ENCODE data around the gene TWIST1.
A peak's percentile ranks its signal among the peaks of the same experiment; 100 is the strongest.

TWIST1 gene

DNA sequence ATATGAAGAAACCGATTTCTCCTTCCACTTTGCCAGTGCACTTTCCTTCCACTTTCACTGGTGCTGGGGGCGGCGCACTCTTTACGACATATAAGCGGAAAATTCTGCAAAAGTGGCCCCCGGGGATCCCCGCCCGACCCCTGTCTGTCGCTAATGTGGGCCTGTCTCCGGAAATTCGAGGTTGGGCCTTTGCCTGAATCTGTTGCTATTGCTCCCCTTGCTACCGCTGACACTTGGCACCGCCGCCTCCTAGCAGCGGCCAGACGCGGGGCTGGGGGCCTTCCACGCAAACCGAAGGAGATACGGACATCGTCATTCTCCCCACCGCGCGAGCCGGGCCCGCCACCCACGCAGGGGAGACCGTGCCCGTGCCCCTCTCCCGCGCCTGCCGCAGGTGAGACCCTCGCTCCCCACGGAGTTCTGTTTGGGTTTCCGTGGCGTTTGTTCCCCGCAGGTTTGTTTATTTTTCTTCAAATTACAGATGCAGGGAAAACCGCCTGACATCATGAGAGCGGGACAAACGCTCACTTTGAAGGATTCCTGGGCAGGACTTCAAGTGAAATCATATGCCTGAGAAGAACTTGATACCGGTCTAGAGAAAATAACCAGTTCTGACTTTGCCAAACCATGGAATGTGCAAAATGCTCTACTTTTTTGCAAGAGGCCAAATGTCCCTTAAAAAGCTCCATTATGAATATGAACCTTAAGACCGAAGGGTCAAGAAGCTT is 5.0 kb downstream of the TWIST1 start:
- Histone ChIP-seq H3K36me3 (ENCODE audit: control insufficient read depth, insufficient read depth, low read length) (no peaks in the 10 kb centered on the region), H3K4me1 (ENCODE audit: control insufficient read depth, insufficient read depth, low read length) (peaks cover 43% of the 10 kb centered on the region), H3K27me3 (ENCODE audit: control insufficient read depth, insufficient read depth, low read length) (peaks cover 98% of the 10 kb centered on the region), H3K4me3 (ENCODE audit: low read depth, low read length) (peak overlapping the region; percentile 51), H3K27ac (ENCODE audit: low read depth, low read length) (no peak overlapping the region), H3K9me3 (ENCODE audit: control insufficient read depth, insufficient read depth, low read depth, low read length) (no peaks in the 10 kb centered on the region), H3K9ac (ENCODE audit: low read length) (no peak overlapping the region)

- peak overlapping the region; percentile 51; the same call in 1 of the 2 replicates for H3K4me3 ChIP-seq (ENCODE audit: low read depth, low read length)
Measured at GRCh38 chr7:19111474-19112273, 5.8 kb downstream of the TWIST1 start.

DNA sequence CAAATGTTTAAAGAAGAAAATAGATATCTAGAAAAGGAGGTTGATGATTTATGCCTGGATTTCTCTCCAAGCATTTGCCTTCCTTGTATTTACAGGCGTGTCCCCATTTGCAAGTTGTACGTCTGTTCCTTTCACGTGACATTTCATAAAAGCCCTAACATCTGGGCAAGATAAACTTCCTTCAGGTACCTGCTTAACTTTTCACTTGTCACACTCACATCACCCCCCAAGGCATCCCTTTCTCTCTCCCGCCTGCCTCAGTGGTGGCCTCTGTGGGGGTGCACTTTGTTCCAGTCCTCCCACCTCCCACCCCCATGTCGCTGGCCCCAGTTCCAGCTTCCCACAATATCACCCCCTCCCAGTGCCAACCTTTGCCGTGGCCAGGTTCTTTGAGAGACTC is 6.7 kb downstream of the TWIST1 start:
- Histone ChIP-seq H3K36me3 (ENCODE audit: control insufficient read depth, insufficient read depth, low read length) (no peaks in the 10 kb centered on the region), H3K27me3 (ENCODE audit: control insufficient read depth, insufficient read depth, low read length) (peaks cover 100% of the 10 kb centered on the region), H3K27ac (ENCODE audit: low read depth, low read length) (no peak overlapping the region), H3K9me3 (ENCODE audit: control insufficient read depth, insufficient read depth, low read depth, low read length) (no peaks in the 10 kb centered on the region), H3K4me1 (ENCODE audit: control insufficient read depth, insufficient read depth, low read length) (peaks cover 59% of the 10 kb centered on the region), H3K4me3 (ENCODE audit: low read depth, low read length) (no peak overlapping the region), H3K9ac (ENCODE audit: low read length) (no peak overlapping the region)

More at GRCh38 chr7:19111474-19112273, 5.8 kb downstream of the TWIST1 start:
- Histone ChIP-seq H3K9ac (ENCODE audit: low read length) (no peak overlapping the region), H3K27ac (ENCODE audit: low read depth, low read length) (no peak overlapping the region), H3K27me3 (ENCODE audit: control insufficient read depth, insufficient read depth, low read length) (peaks cover 100% of the 10 kb centered on the region), H3K36me3 (ENCODE audit: control insufficient read depth, insufficient read depth, low read length) (no peaks in the 10 kb centered on the region), H3K4me1 (ENCODE audit: control insufficient read depth, insufficient read depth, low read length) (peaks cover 50% of the 10 kb centered on the region), H3K9me3 (ENCODE audit: control insufficient read depth, insufficient read depth, low read depth, low read length) (no peaks in the 10 kb centered on the region)

- H3K4me3 ChIP-seq (ENCODE audit: low read depth, low read length): no peak overlapping the region
- H3K9ac ChIP-seq (ENCODE audit: low read length): no peak overlapping the region
- peaks cover 100% of the 10 kb centered on the region for H3K27me3 ChIP-seq (ENCODE audit: control insufficient read depth, insufficient read depth, low read length)
- peaks cover 64% of the 10 kb centered on the region for H3K4me1 ChIP-seq (ENCODE audit: control insufficient read depth, insufficient read depth, low read length)
- no peaks in the 10 kb centered on the region for H3K9me3 ChIP-seq (ENCODE audit: control insufficient read depth, insufficient read depth, low read depth, low read length)
- no peaks in the 10 kb centered on the region for H3K36me3 ChIP-seq (ENCODE audit: control insufficient read depth, insufficient read depth, low read length)
- no peak overlapping the region for H3K27ac ChIP-seq (ENCODE audit: low read depth, low read length)
Measured at GRCh38 chr7:19110026-19110730, 7.3 kb downstream of the TWIST1 start.

GRCh38 chr7:19109000-19109946 is 8.2 kb downstream of the TWIST1 start:
- H3K27ac ChIP-seq (ENCODE audit: low read depth, low read length): no peak overlapping the region
- peaks cover 100% of the 10 kb centered on the region for H3K27me3 ChIP-seq (ENCODE audit: control insufficient read depth, insufficient read depth, low read length)
- H3K9me3 ChIP-seq (ENCODE audit: control insufficient read depth, insufficient read depth, low read depth, low read length): no peaks in the 10 kb centered on the region
- H3K9ac ChIP-seq (ENCODE audit: low read length): no peak overlapping the region
- H3K4me3 ChIP-seq (ENCODE audit: low read depth, low read length): peak overlapping the region; percentile 68
- no peaks in the 10 kb centered on the region for H3K36me3 ChIP-seq (ENCODE audit: control insufficient read depth, insufficient read depth, low read length)
- H3K4me1 ChIP-seq (ENCODE audit: control insufficient read depth, insufficient read depth, low read length): peaks cover 64% of the 10 kb centered on the region

- H3K4me1 ChIP-seq (ENCODE audit: control insufficient read depth, insufficient read depth, low read length): peaks cover 60% of the 10 kb centered on the region
- H3K9ac ChIP-seq (ENCODE audit: low read length): peak overlapping the region; percentile 68
- H3K27me3 ChIP-seq (ENCODE audit: control insufficient read depth, insufficient read depth, low read length): peaks cover 97% of the 10 kb centered on the region
- H3K36me3 ChIP-seq (ENCODE audit: control insufficient read depth, insufficient read depth, low read length): no peaks in the 10 kb centered on the region
- no peaks in the 10 kb centered on the region for H3K9me3 ChIP-seq (ENCODE audit: control insufficient read depth, insufficient read depth, low read depth, low read length)
- no peak overlapping the region; the same call in 1 of the 2 replicates for H3K27ac ChIP-seq (ENCODE audit: low read depth, low read length)
- peak overlapping the region; percentile 68 for H3K4me3 ChIP-seq (ENCODE audit: low read depth, low read length)
Measured at GRCh38 chr7:19107356-19108146, 9.9 kb downstream of the TWIST1 start.

DNA sequence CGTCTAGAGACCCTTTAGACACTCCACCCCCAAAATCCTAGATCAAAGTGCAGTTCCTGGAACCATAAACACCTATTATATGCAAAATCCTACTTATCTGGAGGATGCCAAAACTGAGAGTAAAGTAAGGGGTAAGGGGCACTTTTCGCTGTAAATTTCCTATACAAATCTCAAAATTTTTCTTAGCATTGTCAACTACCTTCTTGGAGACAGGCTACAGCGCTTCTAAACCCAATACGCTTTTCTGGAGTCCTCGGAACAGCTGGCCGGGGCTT is 10.4 kb downstream of the TWIST1 start:
- H3K27me3 ChIP-seq (ENCODE audit: control insufficient read depth, insufficient read depth, low read length): peaks cover 95% of the 10 kb centered on the region
- peaks cover 55% of the 10 kb centered on the region for H3K4me1 ChIP-seq (ENCODE audit: control insufficient read depth, insufficient read depth, low read length)
- no peaks in the 10 kb centered on the region for H3K36me3 ChIP-seq (ENCODE audit: control insufficient read depth, insufficient read depth, low read length)
- peak overlapping the region; percentile 3 for H3K9ac ChIP-seq (ENCODE audit: low read length)
- no peak overlapping the region for H3K27ac ChIP-seq (ENCODE audit: low read depth, low read length)
- peak overlapping the region; percentile 68 for H3K4me3 ChIP-seq (ENCODE audit: low read depth, low read length)
- H3K9me3 ChIP-seq (ENCODE audit: control insufficient read depth, insufficient read depth, low read depth, low read length): no peaks in the 10 kb centered on the region

- Histone ChIP-seq H3K4me3 (ENCODE audit: low read depth, low read length) (peak overlapping the region; percentile 68), H3K9ac (ENCODE audit: low read length) (peak overlapping the region; percentile 36), H3K27me3 (ENCODE audit: control insufficient read depth, insufficient read depth, low read length) (peaks cover 95% of the 10 kb centered on the region)
Measured at GRCh38 chr7:19106241-19107080, 11.0 kb downstream of the TWIST1 start.

DNA sequence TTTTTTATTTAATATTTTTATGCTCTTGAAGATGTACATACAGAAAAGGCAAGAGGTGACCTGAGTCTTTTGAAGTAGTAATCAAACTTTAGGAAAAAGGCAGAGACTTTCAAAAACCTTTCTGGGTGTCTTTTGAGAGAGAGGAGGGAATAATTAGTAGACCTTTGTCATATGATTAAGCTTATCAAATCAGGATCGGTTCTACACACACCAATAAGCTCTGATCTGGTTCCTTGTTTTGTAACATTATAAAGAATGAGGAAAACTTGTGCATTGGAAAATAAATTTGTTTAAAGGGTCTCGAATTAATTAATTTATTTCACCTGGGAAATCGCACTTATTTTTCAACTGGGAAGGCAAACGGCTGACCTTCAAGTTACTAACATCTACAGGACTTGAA is 11.9 kb downstream of the TWIST1 start:
- Histone ChIP-seq H3K4me1 (ENCODE audit: control insufficient read depth, insufficient read depth, low read length) (peaks cover 44% of the 10 kb centered on the region), H3K4me3 (ENCODE audit: low read depth, low read length) (peak overlapping the region; percentile 68), H3K9ac (ENCODE audit: low read length) (peak overlapping the region; percentile 36), H3K9me3 (ENCODE audit: control insufficient read depth, insufficient read depth, low read depth, low read length) (no peaks in the 10 kb centered on the region), H3K27me3 (ENCODE audit: control insufficient read depth, insufficient read depth, low read length) (peaks cover 90% of the 10 kb centered on the region), H3K27ac (ENCODE audit: low read depth, low read length) (no peak overlapping the region), H3K36me3 (ENCODE audit: control insufficient read depth, insufficient read depth, low read length) (no peaks in the 10 kb centered on the region)

More at GRCh38 chr7:19106241-19107080, 11.0 kb downstream of the TWIST1 start:
- no peak overlapping the region for H3K27ac ChIP-seq (ENCODE audit: low read depth, low read length)
- no peaks in the 10 kb centered on the region for H3K9me3 ChIP-seq (ENCODE audit: control insufficient read depth, insufficient read depth, low read depth, low read length)
- no peaks in the 10 kb centered on the region for H3K36me3 ChIP-seq (ENCODE audit: control insufficient read depth, insufficient read depth, low read length)
- H3K4me1 ChIP-seq (ENCODE audit: control insufficient read depth, insufficient read depth, low read length): peaks cover 50% of the 10 kb centered on the region
